GM12878 (cell line): Measurements from ENCODE around the gene SHLD1. TPM values are rescaled to one million over a fixed set of nuclear protein-coding genes. Genes with fewer than 3 reads are reported as not detected.

Experiments
- ATAC-seq: fragments of 200-7000 bp; cut with Tn5 transposase; 3 replicates; pipeline ENCODE4 v1.9.1; 2020; ENCODE audit warnings: mild to moderate bottlenecking, moderate library complexity
- BruUV-seq: library from RNA; stranded (reverse); fragments of 400-500 nt; replicated peaks from 2 replicates; lab custom pipeline; 2021; lab: Mats Ljungman, UMichigan
- CTCF ChIA-PET: fragments of 300-600 bp; sonication (Branson Sonifier 250); formaldehyde crosslinking; extraction: SDS; loops from one replicate; lab custom pipeline; 2021; ENCODE audit warnings: inconsistent platforms; lab: Yijun Ruan, JAX
- POLR2A ChIA-PET: fragments of 350-600 bp; formaldehyde crosslinking; extraction: SDS; loops from one replicate; lab custom pipeline; 2021; ENCODE audit warnings: inconsistent platforms; lab: Charles Lee
- RAD21 ChIA-PET: fragments of 300-600 bp; sonication (Branson Sonifier 250); formaldehyde crosslinking; loops from one replicate; lab custom pipeline; 2023; ENCODE audit warnings: antibody characterized with exemption; ENCODE audit not compliant: unreplicated experiment; lab: Charles Lee
- SMC1A ChIA-PET: fragments of 300-600 bp; sonication (Branson Sonifier 250); formaldehyde crosslinking; loops from one replicate; lab custom pipeline; 2023; ENCODE audit not compliant: unreplicated experiment, uncharacterized antibody; lab: Charles Lee
- DNase-seq: peaks from one replicate; pipeline ENCODE4 v3.0.0-alpha.2; 2011; ENCODE audit warnings: low read depth, low spot score
- FAIRE-seq: peaks from 3 replicates; lab custom pipeline; 2011; peaks lifted over from hg19 to GRCh38; lab: Jason Lieb, UNC
- H2AFZ ChIP-seq: 2 replicates; pipeline ENCODE4 v1.6.0; 2011; ENCODE audit warnings: low read depth, low read length, control low read depth; ENCODE audit not compliant: control insufficient read depth
- H3K27ac ChIP-seq: 2 replicates; pipeline ENCODE4 v1.5.1; 2011; ENCODE audit warnings: control low read depth; ENCODE audit not compliant: control insufficient read depth, insufficient read depth
- H3K27me3 ChIP-seq, 2 experiments: replicated peaks in 1 of 2; 2 replicates each; pipeline versions ENCODE4 v1.6.0 to v1.6.1; 2011; ENCODE audit warnings: low read length in 1 of 2; ENCODE audit not compliant: control insufficient read depth in 2 of 2, insufficient read depth in 2 of 2
- H3K36me3 ChIP-seq, 2 experiments: 2 replicates each; pipeline ENCODE4 v1.5.1; 2011; ENCODE audit warnings: low read length in 1 of 2; ENCODE audit not compliant: control insufficient read depth in 2 of 2, insufficient read depth in 2 of 2
- H3K4me1 ChIP-seq: 2 replicates; pipeline ENCODE4 v1.6.1; 2011; ENCODE audit warnings: mild to moderate bottlenecking, low read length, moderate library complexity, mixed read lengths; ENCODE audit not compliant: control insufficient read depth, insufficient read depth
- H3K4me2 ChIP-seq: 2 replicates; pipeline ENCODE4 v1.6.0; 2011; ENCODE audit warnings: control low read depth; ENCODE audit not compliant: control insufficient read depth, insufficient read depth
- H3K4me3 ChIP-seq: fragments of 200-600 bp; sonication (generic); 2 replicates; pipeline ENCODE4 v1.5.1; 2016
- H3K79me2 ChIP-seq: 2 replicates; pipeline ENCODE4 v1.6.0; 2011; ENCODE audit warnings: low read length; ENCODE audit not compliant: control insufficient read depth, insufficient read depth
- H3K9ac ChIP-seq: 2 replicates; pipeline ENCODE4 v1.8.0; 2011; ENCODE audit warnings: low read length, control low read depth, mixed read lengths; ENCODE audit not compliant: control insufficient read depth, insufficient read depth
- H3K9me3 ChIP-seq: replicated peaks from 3 replicates; pipeline ENCODE4 v1.5.1; 2011; ENCODE audit warnings: mild to moderate bottlenecking, low read length; ENCODE audit not compliant: control insufficient read depth, insufficient read depth
- H4K20me1 ChIP-seq: 2 replicates; pipeline ENCODE4 v1.6.0; 2011; ENCODE audit not compliant: control insufficient read depth, insufficient read depth
- ATF3 ChIP-seq: IDR thresholded peaks from 2 replicates; pipeline ENCODE4 v1.6.1; 2011; ENCODE audit warnings: low read depth, mild to moderate bottlenecking, low read length, moderate library complexity, borderline replicate concordance; ENCODE audit errors: extremely low read depth
- CUX1 ChIP-seq: IDR thresholded peaks from 2 replicates; pipeline ENCODE4 v1.6.1; 2012; ENCODE audit warnings: improper control_type of control experiment, low read depth, low read length; ENCODE audit not compliant: insufficient replicate concordance
- E2F8 ChIP-seq: fragments of 450-650 bp; IDR thresholded peaks from 2 replicates; pipeline ENCODE4 v1.6.1; 2018; ENCODE audit warnings: mild to moderate bottlenecking, low read depth, moderate library complexity; ENCODE audit not compliant: partially characterized antibody
- EP300 ChIP-seq, 2 experiments: fragments of 150-350 bp in 1 of 2; IDR thresholded peaks; 2 replicates each; pipeline ENCODE4 v1.6.1; 2011 to 2012; ENCODE audit warnings: low read depth in 2 of 2, low read length in 2 of 2, borderline replicate concordance in 1 of 2, improper control_type of control experiment in 1 of 2, inconsistent platforms in 1 of 2; ENCODE audit not compliant: control insufficient read depth in 1 of 2
- KDM1A ChIP-seq: fragments of 200-600 bp; sonication (generic); IDR thresholded peaks from 2 replicates; pipeline ENCODE4 v1.6.1; 2016; ENCODE audit warnings: borderline replicate concordance
- MTA2 ChIP-seq: fragments of 450-650 bp; IDR thresholded peaks from 2 replicates; pipeline ENCODE4 v1.6.1; 2016; ENCODE audit warnings: low read depth, mild to moderate bottlenecking, moderate library complexity
- RAD21 ChIP-seq: IDR thresholded peaks from 2 replicates; pipeline ENCODE4 v1.6.1; 2011; ENCODE audit warnings: mild to moderate bottlenecking, low read depth, low read length, moderate library complexity; ENCODE audit not compliant: insufficient read depth
- RB1 ChIP-seq: fragments of 450-650 bp; formaldehyde crosslinking; IDR thresholded peaks from 2 replicates; pipeline ENCODE4 v1.6.1; 2017; ENCODE audit warnings: mild to moderate bottlenecking, borderline replicate concordance
- SMAD5 ChIP-seq: IDR thresholded peaks from 2 replicates; pipeline ENCODE4 v1.6.1; 2016; ENCODE audit warnings: antibody characterized with exemption, low read depth
- WGBS: methylation state at CpG from one replicate; pipeline ENCODE4 v1.1.6; 2016; ENCODE audit warnings: low lambda C conversion rate; ENCODE audit not compliant: insufficient replicate concordance, insufficient coverage; ENCODE audit errors: missing lambda C conversion rate; 5-methylcytosine and 5-hydroxymethylcytosine counted together
- in situ Hi-C: fragments of 300-500 bp; cut with MboI; formaldehyde crosslinking; loops from 9 replicates; pipeline ENCODE4 v1.14.3; 2018; ENCODE audit warnings: mixed read lengths
- intact Hi-C: fragments of 100-400 bp; cut with micrococcal nuclease; formaldehyde crosslinking; loops from one replicate; pipeline ENCODE4 v1.14.2; 2022; ENCODE audit not compliant: unreplicated experiment
- polyA plus RNA-seq, 11 experiments: library from polyadenylated mRNA; depleted of rRNA in 4 of 11; unstranded in 6 of 11; stranded (reverse) in 5 of 11; fragments of >200 nt; fragmentation: Nextera tagmentation in 4 of 11; fragmentation: Illumina TruSeq in 1 of 11; extraction: Ambion mirVana in 4 of 11; extraction: Trizol in 1 of 11; gene quantifications; 1 replicate in 1 of 11; 2 replicates in 10 of 11; pipeline versions ENCODE4 v1.2.1 to v1.2.3, GENCODE V29; 2011 to 2016; ENCODE audit warnings: inconsistent platforms in 2 of 11, missing spikeins in 2 of 11, low read depth in 1 of 11
- total RNA-seq, 4 experiments: library from RNA; depleted of rRNA in 3 of 4; stranded (reverse); fragments of >200 nt in 3 of 4; fragmentation: Illumina TruSeq in 1 of 4; extraction: Trizol in 1 of 4; gene quantifications; 2 replicates each; pipeline versions ENCODE4 v1.2.1 to v1.2.3, GENCODE V29; 2013 to 2021

The SHLD1 gene
- total and polyA plus RNA-seq, 10 of the 15 experiments (the other 5 are each of a cell fraction or from before 2014, with no cell fraction given), result 10.8 to 70.9 (median 25.4) TPM

- no peak for TF ChIP-seq CUX1
These were observed 18.3 kb upstream of the SHLD1 start (continued) for GRCh38 chr20:5731753-5732366.

GRCh38 chr20:5734602-5735001, 15.6 kb upstream of the SHLD1 start:
- intact Hi-C loops (no loop called here), in situ Hi-C loops (no loop called here)
- DNase-seq, result no peak
- no peak overlapping the region for H3K9ac ChIP-seq
- BruUV-seq, result no TSS peak
- WGBS, result 0% methylated on average over 1 of the region's 1 CpG
- FAIRE-seq, result no peak
- H3K4me1 ChIP-seq, result no peaks in the 10 kb centered on the region
- H2AFZ ChIP-seq, result no peak overlapping the region
- no peak overlapping the region for H3K27ac ChIP-seq
- H3K79me2 ChIP-seq, result no peaks in the 10 kb centered on the region
- POLR2A ChIA-PET, result no interaction called here
- H4K20me1 ChIP-seq, result no peaks in the 10 kb centered on the region
- H3K9me3 ChIP-seq, result no peaks in the 10 kb centered on the region
- H3K4me3 ChIP-seq, result no peak overlapping the region
- no peak for ATAC-seq
- CTCF ChIA-PET, result interaction anchor here (1.0 kb wide), 1 partner anchor 86 kb away, joined by 3 read pairs; no protein-coding TSS in a partner anchor
- RAD21 ChIA-PET, result interaction anchor here (0.9 kb wide), 1 partner anchor 53 kb away, joined by 3 read pairs; no protein-coding TSS in a partner anchor
- SMC1A ChIA-PET, result interaction anchor here (0.5 to 1.3 kb wide), 7 partner anchors 14 to 56 kb away, joined by 3 to 5 read pairs (median 3); no protein-coding TSS in a partner anchor
- no peaks in the 10 kb centered on the region for H3K36me3 ChIP-seq
- H3K27me3 ChIP-seq, result no peaks in the 10 kb centered on the region
- no peak overlapping the region for H3K4me2 ChIP-seq
- TF ChIP-seq MTA2, result no peak
- TF ChIP-seq ATF3, result no peak
- no peak for TF ChIP-seq RAD21
- no peak for TF ChIP-seq SMAD5
- TF ChIP-seq RB1, result no peak
- TF ChIP-seq E2F8, result no peak
- no peak for TF ChIP-seq KDM1A
- no peak for TF ChIP-seq EP300 (IDR thresholded peaks at IDR 0.05; ENCODE audit: borderline replicate concordance in 1 of 2, control insufficient read depth in 1 of 2, low read depth in 2 of 2, low read length in 2 of 2)
